Psoas muscle (tissue), 8 donors: ENCODE measurements around the gene SIM2. TPM values are rescaled to one million over a fixed set of nuclear protein-coding genes. Genes with fewer than 3 reads are reported as not detected.

Experiments
- ATAC-seq, 4 donors: fragments of 200-7000 bp; cut with Tn5 transposase; one replicate each; pipeline ENCODE4 v1.9.1; 2020; ENCODE audit warnings: moderate library complexity in 3 of 4, mild to moderate bottlenecking in 2 of 4
- DNase-seq, 2 donors: peaks; one replicate each; pipeline ENCODE4 v3.0.0-alpha.2; 2020
- H3K27ac ChIP-seq: fragments of 200-600 bp; one replicate; pipeline ENCODE4 v1.8.0; 2022
- H3K27me3 ChIP-seq, 3 donors: fragments of 200-600 bp in 1 of 3; one replicate each; pipeline versions ENCODE4 v1.6.1 to v1.8.0; 2013 to 2022; ENCODE audit warnings: low read length in 2 of 3, mild to moderate bottlenecking in 2 of 3, moderate library complexity in 1 of 3; ENCODE audit not compliant: insufficient read depth in 3 of 3
- H3K36me3 ChIP-seq, 2 donors: fragments of 200-600 bp in 1 of 2; one replicate each; pipeline versions ENCODE4 v1.6.1 to v1.8.0; 2013 to 2022; ENCODE audit warnings: low read depth in 1 of 2, mild to moderate bottlenecking in 1 of 2, moderate library complexity in 1 of 2; ENCODE audit not compliant: insufficient read depth in 1 of 2
- H3K4me1 ChIP-seq: fragments of 200-600 bp; one replicate; pipeline ENCODE4 v1.8.0; 2022
- H3K4me3 ChIP-seq: fragments of 200-600 bp; one replicate; pipeline ENCODE4 v1.8.0; 2022; ENCODE audit warnings: mild to moderate bottlenecking
- H3K9me3 ChIP-seq: fragments of 200-600 bp; one replicate; pipeline ENCODE4 v1.8.0; 2022
- CTCF ChIP-seq: fragments of 200-600 bp; IDR thresholded peaks from one replicate; pipeline ENCODE4 v1.8.0; 2022; ENCODE audit warnings: antibody characterized with exemption
- WGBS, 3 donors: extraction: QIAGEN DNeasy Blood & Tissue Kit; methylation state at CpG; one replicate each; pipeline versions ENCODE4 v1.1.6 to v1.1.7; 2013; 5-methylcytosine and 5-hydroxymethylcytosine counted together
- intact Hi-C, 2 donors: fragments of 100-400 bp; cut with DNase I; formaldehyde crosslinking; loops; one replicate each; pipeline versions ENCODE4 v1.11.0 to v1.14.2; 2022
- polyA plus RNA-seq, 3 donors: library from polyadenylated mRNA; stranded (reverse); fragments of 200-250 nt; gene quantifications; one replicate each; pipeline ENCODE4 v1.2.3, GENCODE V29; 2013
- total RNA-seq, 4 donors: library from RNA; stranded (reverse); fragmentation: NEBNext Ultra II Directional in 2 of 4; extraction: Animal tissue kit (Norgen Biotek cat#: 25700) in 2 of 4; gene quantifications; one replicate each; pipeline versions ENCODE4 v1.2.1 to v1.2.4, GENCODE V29; 2021 to 2023
- donor health status: healthy with polysubstance abuse.
- donor health status: DM: no; HTN: no; CAD: no; lungs with moderate emphysema.
- donor health status: Bipolar disorder and iron deficiency.
- donor health status: healthy.
- donor health status: DM: yes; HTN: yes; CAD: no.
- donor health status: DM: no; HTN: no; CAD: no.
- donor health status: DM: no; HTN: no; CAD: no.
- donor health status: DM: yes; HTN: yes; CAD: no.

SIM2 gene
- total and polyA plus RNA-seq, 7 donors: 0.06 to 3.0 (median 0.14) TPM

DNA sequence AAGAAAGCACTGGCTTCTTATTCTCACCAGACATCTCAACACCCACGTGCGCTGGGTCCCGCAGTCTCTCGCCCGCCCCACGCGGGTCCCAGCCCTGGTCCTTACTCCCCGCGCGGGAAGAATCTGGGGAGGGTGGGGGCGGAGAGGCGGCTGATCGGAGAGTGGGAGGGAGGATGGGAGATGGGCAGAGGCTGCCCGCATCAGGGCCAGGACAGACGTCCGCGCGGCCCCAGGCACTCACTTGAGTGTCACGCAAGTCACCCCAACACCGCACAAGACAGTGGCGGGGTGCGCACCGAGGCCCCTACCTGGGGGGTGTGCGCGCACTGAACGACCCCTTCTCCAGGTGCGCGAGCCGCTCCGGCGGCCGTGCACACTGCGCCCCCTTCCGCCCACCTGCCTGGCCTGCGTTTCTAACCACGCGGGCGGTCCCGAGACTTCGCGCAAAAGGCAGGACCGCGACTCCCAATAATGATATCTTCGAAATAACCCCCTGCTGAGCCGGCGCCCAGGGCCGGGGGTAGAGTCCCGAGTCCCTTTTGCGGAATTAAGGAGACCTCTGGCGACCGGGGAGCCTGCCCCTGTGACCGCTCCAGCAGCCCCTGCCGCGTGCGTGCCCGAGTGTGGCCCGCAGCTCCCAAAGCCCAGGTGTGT is 6.0 kb upstream of the SIM2 start:
- intact Hi-C loops: loop anchor here in 1 of 2 donors (10.0 kb wide), 1 partner anchor 268 kb away; no protein-coding TSS in a partner anchor
- no peak overlapping the region for H3K27ac ChIP-seq
- DNase-seq: no peak
- TF ChIP-seq CTCF: no peak
- no peaks in the 10 kb centered on the region for H3K9me3 ChIP-seq
- H3K4me1 ChIP-seq: peaks cover 21% of the 10 kb centered on the region
- H3K27me3 ChIP-seq: peaks cover 0 to 87% (median 60%) of the 10 kb centered on the region in 3 donors
- no peak for ATAC-seq
- H3K36me3 ChIP-seq: no peaks in the 10 kb centered on the region
- H3K4me3 ChIP-seq: no peak overlapping the region
- 5 to 6% (median 5%) methylated on average over 43 to 57 of the region's 57 CpGs for WGBS, 3 donors

DNA sequence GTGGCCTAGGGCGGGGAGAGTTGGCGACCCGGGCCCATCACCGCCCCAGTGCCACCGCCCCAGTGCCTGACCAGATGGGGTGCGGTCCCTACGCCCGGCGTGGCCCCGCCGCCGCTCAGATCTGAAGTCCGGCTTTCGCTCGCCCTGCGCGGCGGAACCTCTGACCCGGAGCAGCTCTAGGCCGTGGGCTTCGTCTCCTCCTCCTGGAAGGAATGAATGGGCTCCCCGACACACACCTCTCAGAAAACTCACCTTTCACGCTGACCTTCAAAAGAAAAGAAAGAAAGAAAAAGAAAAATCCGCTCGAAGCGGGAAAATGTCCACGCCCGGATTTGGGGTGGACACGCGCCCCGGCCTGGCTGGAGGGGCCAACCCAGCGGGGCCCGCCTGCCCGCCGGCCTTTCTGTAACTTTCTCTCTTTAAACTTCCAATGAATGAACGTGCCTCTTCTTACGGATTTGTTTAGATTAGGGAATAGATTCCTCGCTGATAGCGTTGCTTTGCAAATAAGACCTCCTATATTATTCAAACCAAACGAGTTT is 5.4 kb upstream of the SIM2 start:
- 10 to 13% (median 12%) methylated on average over 39 to 40 of the region's 40 CpGs for WGBS, 3 donors
- no peak for ATAC-seq
- Histone ChIP-seq H3K4me1 (peaks cover 27% of the 10 kb centered on the region), H3K36me3 (no peaks in the 10 kb centered on the region), H3K9me3 (no peaks in the 10 kb centered on the region), H3K4me3 (no peak overlapping the region), H3K27ac (no peak overlapping the region), H3K27me3 (peaks cover 0 to 90% (median 66%) of the 10 kb centered on the region in 3 donors)
- intact Hi-C loops: loop anchor here in 1 of 2 donors (10.0 kb wide), 1 partner anchor 269 kb away; no protein-coding TSS in a partner anchor
- no peak for TF ChIP-seq CTCF
- DNase-seq: no peak

- intact Hi-C loops: loop anchor here in 1 of 2 donors (10.0 kb wide), 1 partner anchor 269 kb away; no protein-coding TSS in a partner anchor
- 15 to 18% (median 16%) methylated on average over 12 to 14 of the region's 14 CpGs for WGBS, 3 donors
- H3K27ac ChIP-seq: no peak overlapping the region
- peaks cover 30% of the 10 kb centered on the region for H3K4me1 ChIP-seq
- H3K9me3 ChIP-seq: no peaks in the 10 kb centered on the region
- no peaks in the 10 kb centered on the region for H3K36me3 ChIP-seq
- TF ChIP-seq CTCF: no peak
- peaks cover 0 to 95% (median 69%) of the 10 kb centered on the region in 3 donors for H3K27me3 ChIP-seq
- ATAC-seq: no peak
- H3K4me3 ChIP-seq: no peak overlapping the region
- DNase-seq: no peak
Observed at GRCh38 chr21:36694031-36694515, 4.8 kb upstream of the SIM2 start.

- no peak for TF ChIP-seq CTCF
Observed at GRCh38 chr21:36694593-36695282, 4.2 kb upstream of the SIM2 start.

More at GRCh38 chr21:36694593-36695282, 4.2 kb upstream of the SIM2 start:
- WGBS, 3 donors: 16 to 28% (median 24%) methylated on average over 19 of the region's 19 CpGs
- H3K27me3 ChIP-seq: peaks cover 0 to 97% (median 75%) of the 10 kb centered on the region in 3 donors
- H3K27ac ChIP-seq: no peak overlapping the region
- no peaks in the 10 kb centered on the region for H3K9me3 ChIP-seq
- H3K4me3 ChIP-seq: no peak overlapping the region
- DNase-seq (no peak), ATAC-seq (no peak)
- H3K4me1 ChIP-seq: peaks cover 36% of the 10 kb centered on the region
- intact Hi-C loops: loop anchor here in 1 of 2 donors (10.0 kb wide), 1 partner anchor 270 kb away; no protein-coding TSS in a partner anchor
- H3K36me3 ChIP-seq: no peaks in the 10 kb centered on the region
